GM18511 (cell line): ENCODE data around the gene GAP43.

Experiments
- ATAC-seq: cut with Tn5 transposase; IDR thresholded peaks from one replicate; pipeline ENCODE4 v1.9.1; 2021; ENCODE audit warnings: mild to moderate bottlenecking, moderate library complexity; ENCODE audit not compliant: unreplicated experiment

GAP43 gene

GRCh38 chr3:115626721-115627120 is 3.4 kb downstream of the GAP43 start:
- no peak for ATAC-seq

- peak; percentile 89 for ATAC-seq
These were observed 4.1 kb downstream of the GAP43 start for GRCh38 chr3:115627180-115628074.

- ATAC-seq: peak; percentile 61
These were observed 4.7 kb downstream of the GAP43 start for GRCh38 chr3:115628075-115628412.

GRCh38 chr3:115630850-115631249 is 7.5 kb downstream of the GAP43 start:
- ATAC-seq: no peak

GRCh38 chr3:115632026-115632425 is 8.7 kb downstream of the GAP43 start:
- ATAC-seq: no peak

GRCh38 chr3:115633467-115633866 is 10.2 kb downstream of the GAP43 start:
- no peak for ATAC-seq

- no peak for ATAC-seq
These were observed 10.7 kb downstream of the GAP43 start for GRCh38 chr3:115634052-115634451.

GRCh38 chr3:115635406-115635805 is 12.1 kb downstream of the GAP43 start:
- no peak for ATAC-seq

- no peak for ATAC-seq
These were observed 14.9 kb downstream of the GAP43 start for GRCh38 chr3:115638241-115638640.

GRCh38 chr3:115638991-115639390 is 15.7 kb downstream of the GAP43 start:
- ATAC-seq: no peak

- ATAC-seq: no peak
These were observed 21.1 kb downstream of the GAP43 start for GRCh38 chr3:115644391-115644790.

GRCh38 chr3:115646027-115646690 is 22.8 kb downstream of the GAP43 start:
- no peak for ATAC-seq

- ATAC-seq: no peak
These were observed 25.2 kb downstream of the GAP43 start for GRCh38 chr3:115648559-115648958.

- ATAC-seq: peak; percentile 64
These were observed 27.8 kb downstream of the GAP43 start for GRCh38 chr3:115651087-115651486.

GRCh38 chr3:115651599-115651998 is 28.3 kb downstream of the GAP43 start:
- ATAC-seq: no peak

GRCh38 chr3:115652738-115653137 is 29.4 kb downstream of the GAP43 start:
- ATAC-seq: peak; percentile 76

- ATAC-seq: no peak
These were observed 32.5 kb downstream of the GAP43 start for GRCh38 chr3:115655761-115656282.

GRCh38 chr3:115657168-115657567 is 33.9 kb downstream of the GAP43 start:
- ATAC-seq: no peak

GRCh38 chr3:115658032-115658336 is 34.7 kb downstream of the GAP43 start:
- ATAC-seq: no peak

- peak; percentile 86 for ATAC-seq
These were observed 35.2 kb downstream of the GAP43 start for GRCh38 chr3:115658337-115659181.
